Measurements from ENCODE around the gene TXNRD2. TPM values are rescaled to one million over a fixed set of nuclear protein-coding genes. Genes with fewer than 3 reads are reported as not detected.

Gene TXNRD2
- total RNA-seq, 4 donors from 2014 or later, result 34.8 to 40.6 (median 37.8) TPM

Other genes with a start within 250 kb of the TXNRD2 start
- gene SEPTIN5, start 227.3 kb downstream of the TXNRD2 start, total RNA-seq, result 10 to 100 TPM; 11.4 to 29.1 (median 25.2) TPM
- 1 to 10 TPM; 3.3 to 5.9 (median 4.7) TPM for gene GP1BB, start 218.3 kb downstream of the TXNRD2 start, total RNA-seq
- 1 to 10 TPM in 3 of 4 donors, under 1 TPM in 1; 0.42 to 3.6 (median 2.6) TPM for gene TBX1, start 181.0 kb downstream of the TXNRD2 start, total RNA-seq
- 1 to 10 TPM; 2.9 to 8.1 (median 6.3) TPM for gene GNB1L, start 86.9 kb downstream of the TXNRD2 start, total RNA-seq
- gene RTL10, start 86.9 kb downstream of the TXNRD2 start, total RNA-seq, result 10 to 100 TPM; 10.2 to 13.3 (median 11.4) TPM
- gene COMT, start within 50 bp of the TXNRD2 start, total RNA-seq, result 100 to 1,000 TPM; 212 to 306 (median 240) TPM
- 10 to 100 TPM; 47.5 to 98.3 (median 80.6) TPM for gene ARVCF, start 75.0 kb upstream of the TXNRD2 start, total RNA-seq
- gene TANGO2, start 79.3 kb upstream of the TXNRD2 start, total RNA-seq, result 10 to 100 TPM; 31.7 to 56.7 (median 39.0) TPM
- 10 to 100 TPM; 23.0 to 35.1 (median 26.0) TPM for gene DGCR8, start 138.4 kb upstream of the TXNRD2 start, total RNA-seq
- gene RANBP1, start 174.3 kb upstream of the TXNRD2 start, total RNA-seq, result 100 to 1,000 TPM; 135 to 238 (median 176) TPM
- 100 to 1,000 TPM in 1 of 4 donors, 10 to 100 TPM in 3; 39.0 to 139 (median 55.9) TPM for gene TRMT2A, start 175.4 kb upstream of the TXNRD2 start, total RNA-seq
- 10 to 100 TPM; 40.6 to 53.7 (median 47.4) TPM for gene ZDHHC8, start 190.0 kb upstream of the TXNRD2 start, total RNA-seq
- 10 to 100 TPM in 1 of 4 donors, 1 to 10 TPM in 3; 1.5 to 12.4 (median 6.6) TPM for gene CCDC188, start 209.2 kb upstream of the TXNRD2 start, total RNA-seq

Data from tibial nerve (tissue), 4 donors.